T-helper 2 cell treated with Interferon-gamma antibody and Interleukin-4, amounts not matched to agents 5 μg/mL and 100 μg/mL, for 36 hours (primary cell): ENCODE measurements around the gene ZNF554.
"Not testable (repeated sequence)": the region's sequence is repeated elsewhere in the genome, so short reads cannot be mapped to it uniquely, and the experiment has no call there.

ENCODE experiments used
- DNase-seq: peaks from one replicate; pipeline ENCODE4 v3.0.0; 2021; ENCODE audit warnings: low spot score
- H3K27ac Mint-ChIP-seq: one replicate; pipeline ENCODE4 v1.8.0; 2021; ENCODE audit warnings: mild to moderate bottlenecking, mixed read lengths
- H3K27me3 Mint-ChIP-seq: one replicate; pipeline ENCODE4 v1.8.0; 2021; ENCODE audit warnings: low read depth, mixed read lengths
- H3K36me3 Mint-ChIP-seq: one replicate; pipeline ENCODE4 v1.8.0; 2021; ENCODE audit warnings: low read depth, mixed read lengths
- H3K4me1 Mint-ChIP-seq: one replicate; pipeline ENCODE4 v1.8.0; 2021; ENCODE audit warnings: low read depth, mixed read lengths
- H3K4me3 Mint-ChIP-seq: one replicate; pipeline ENCODE4 v1.8.0; 2022; ENCODE audit warnings: mild to moderate bottlenecking, moderate library complexity, mixed read lengths
- H3K9me3 Mint-ChIP-seq: one replicate; pipeline ENCODE4 v1.8.0; 2021; ENCODE audit warnings: mixed read lengths

The ZNF554 gene

GRCh38 chr19:2850256-2850925 is 30.7 kb downstream of the ZNF554 start:
- H3K4me1 Mint-ChIP-seq: no peaks in the 10 kb centered on the region
- no peak overlapping the region for H3K27ac Mint-ChIP-seq
- no peaks in the 10 kb centered on the region for H3K27me3 Mint-ChIP-seq
- peaks cover 58% of the 10 kb centered on the region for H3K9me3 Mint-ChIP-seq
- no peak for DNase-seq
- peaks cover 26% of the 10 kb centered on the region for H3K36me3 Mint-ChIP-seq
- H3K4me3 Mint-ChIP-seq: no peak overlapping the region

GRCh38 chr19:2852598-2852997 is 32.9 kb downstream of the ZNF554 start:
- DNase-seq: no peak
- Mint-ChIP-seq H3K27ac (no peak overlapping the region), H3K4me3 (no peak overlapping the region), H3K9me3 (peaks cover 60% of the 10 kb centered on the region), H3K4me1 (peaks cover 2% of the 10 kb centered on the region), H3K27me3 (no peaks in the 10 kb centered on the region), H3K36me3 (peaks cover 26% of the 10 kb centered on the region)

- Mint-ChIP-seq H3K27me3 (no peaks in the 10 kb centered on the region), H3K36me3 (peaks cover 26% of the 10 kb centered on the region), H3K27ac (no peak overlapping the region), H3K4me3 (no peak overlapping the region), H3K9me3 (peaks cover 60% of the 10 kb centered on the region), H3K4me1 (peaks cover 2% of the 10 kb centered on the region)
- DNase-seq: no peak
These were observed 33.4 kb downstream of the ZNF554 start for GRCh38 chr19:2853015-2853606.

- Mint-ChIP-seq H3K4me3 (no peak overlapping the region), H3K9me3 (peaks cover 69% of the 10 kb centered on the region), H3K36me3 (peaks cover 26% of the 10 kb centered on the region), H3K4me1 (peaks cover 2% of the 10 kb centered on the region), H3K27me3 (no peaks in the 10 kb centered on the region), H3K27ac (no peak overlapping the region)
- DNase-seq: no peak
These were observed 35.2 kb downstream of the ZNF554 start for GRCh38 chr19:2854849-2855248.

GRCh38 chr19:2856457-2857050 is 36.9 kb downstream of the ZNF554 start:
- Mint-ChIP-seq H3K36me3 (peaks cover 14% of the 10 kb centered on the region), H3K4me1 (peaks cover 2% of the 10 kb centered on the region), H3K9me3 (peaks cover 57% of the 10 kb centered on the region)

GRCh38 chr19:2858864-2859263 is 39.2 kb downstream of the ZNF554 start:
- DNase-seq: no peak
- Mint-ChIP-seq H3K4me3 (no peak overlapping the region), H3K9me3 (peaks cover 48% of the 10 kb centered on the region), H3K27me3 (no peaks in the 10 kb centered on the region), H3K4me1 (peaks cover 2% of the 10 kb centered on the region), H3K36me3 (peaks cover 1% of the 10 kb centered on the region), H3K27ac (no peak overlapping the region)

More at GRCh38 chr19:2856457-2857050, 36.9 kb downstream of the ZNF554 start:
- no peak for DNase-seq
- Mint-ChIP-seq H3K27me3 (no peaks in the 10 kb centered on the region), H3K4me3 (no peak overlapping the region), H3K27ac (no peak overlapping the region)

GRCh38 chr19:2863816-2864215 is 44.1 kb downstream of the ZNF554 start:
- no peaks in the 10 kb centered on the region for H3K27me3 Mint-ChIP-seq

GRCh38 chr19:2865334-2866100 is 45.8 kb downstream of the ZNF554 start:
- no peaks in the 10 kb centered on the region for H3K27me3 Mint-ChIP-seq
- H3K9me3 Mint-ChIP-seq: peaks cover 31% of the 10 kb centered on the region
- H3K27ac Mint-ChIP-seq: no peak overlapping the region
- no peaks in the 10 kb centered on the region for H3K36me3 Mint-ChIP-seq
- H3K4me3 Mint-ChIP-seq: no peak overlapping the region
- no peaks in the 10 kb centered on the region for H3K4me1 Mint-ChIP-seq
- DNase-seq: no peak

More at GRCh38 chr19:2863816-2864215, 44.1 kb downstream of the ZNF554 start:
- Mint-ChIP-seq H3K4me1 (no peaks in the 10 kb centered on the region), H3K36me3 (no peaks in the 10 kb centered on the region), H3K4me3 (no peak overlapping the region), H3K27ac (no peak overlapping the region), H3K9me3 (peaks cover 37% of the 10 kb centered on the region)
- no peak for DNase-seq

- H3K27ac Mint-ChIP-seq: no peak overlapping the region
- H3K4me1 Mint-ChIP-seq: no peaks in the 10 kb centered on the region
- H3K4me3 Mint-ChIP-seq: no peak overlapping the region
- no peaks in the 10 kb centered on the region for H3K27me3 Mint-ChIP-seq
- no peak for DNase-seq
- peaks cover 37% of the 10 kb centered on the region for H3K9me3 Mint-ChIP-seq
- no peaks in the 10 kb centered on the region for H3K36me3 Mint-ChIP-seq
These were observed 46.9 kb downstream of the ZNF554 start for GRCh38 chr19:2866495-2867024.

GRCh38 chr19:2867025-2867991 is 47.6 kb downstream of the ZNF554 start, which contains the start of gene ZNF556:
Gene ZNF556 (plus strand): TSS chr19:2867335. CDS start chr19:2867422, 87 bp downstream.
- peaks cover 37% of the 10 kb centered on the region for H3K9me3 Mint-ChIP-seq

GRCh38 chr19:2869618-2870017 is 50.0 kb downstream of the ZNF554 start:
- Mint-ChIP-seq H3K9me3 (peaks cover 24% of the 10 kb centered on the region), H3K4me3 (no peak overlapping the region), H3K27ac (no peak overlapping the region), H3K27me3 (no peaks in the 10 kb centered on the region), H3K36me3 (no peaks in the 10 kb centered on the region), H3K4me1 (no peaks in the 10 kb centered on the region)
- DNase-seq: no peak

More at GRCh38 chr19:2867025-2867991, 47.6 kb downstream of the ZNF554 start, which contains the start of gene ZNF556:
- Mint-ChIP-seq H3K27me3 (no peaks in the 10 kb centered on the region), H3K4me1 (no peaks in the 10 kb centered on the region), H3K27ac (no peak within 1 kb of the TSS), H3K36me3 (no peaks in the 10 kb centered on the region), H3K4me3 (no peak within 1 kb of the TSS)
- no peak for DNase-seq

- H3K4me1 Mint-ChIP-seq, H3K27me3 Mint-ChIP-seq, H3K4me3 Mint-ChIP-seq, H3K27ac Mint-ChIP-seq, DNase-seq, H3K36me3 Mint-ChIP-seq: not testable (repeated sequence)
- H3K9me3 Mint-ChIP-seq: peaks cover 24% of the 10 kb centered on the region
These were observed 52.5 kb downstream of the ZNF554 start for GRCh38 chr19:2872175-2872574.
